Neural cell (in vitro differentiated cells): ENCODE data around the gene CDK15.

Source experiments
- EP300 ChIP-seq: fragments of 450-650 bp; conservative IDR thresholded peaks from 2 replicates; pipeline ENCODE4 v1.6.1; 2014; ENCODE audit warnings: antibody characterized with exemption, mild to moderate bottlenecking, moderate library complexity; ENCODE audit not compliant: poor library complexity, severe bottlenecking
- EZH2 ChIP-seq: fragments of 200-600, 300-800 bp; shearing (Covaris generic), sonication (generic); IDR thresholded peaks from 2 replicates; pipeline ENCODE4 v1.6.1; 2014; ENCODE audit warnings: antibody characterized with exemption, low read length, borderline replicate concordance, mild to moderate bottlenecking; ENCODE audit not compliant: insufficient read depth, poor library complexity, severe bottlenecking
- MXI1 ChIP-seq: fragments of 450-650 bp; conservative IDR thresholded peaks from 2 replicates; pipeline ENCODE4 v1.6.1; 2014; ENCODE audit warnings: antibody characterized with exemption, mild to moderate bottlenecking; ENCODE audit not compliant: poor library complexity, severe bottlenecking
- POLR2AphosphoS5 ChIP-seq: IDR thresholded peaks from 2 replicates; pipeline ENCODE4 v1.6.1; 2012
- RAD21 ChIP-seq: fragments of 450-650 bp; conservative IDR thresholded peaks from 2 replicates; pipeline ENCODE4 v1.6.1; 2014; ENCODE audit warnings: antibody characterized with exemption, mild to moderate bottlenecking, moderate library complexity
- SMC3 ChIP-seq: fragments of 450-650 bp; conservative IDR thresholded peaks from 2 replicates; pipeline ENCODE4 v1.6.1; 2014; ENCODE audit warnings: antibody characterized with exemption, mild to moderate bottlenecking, moderate library complexity; ENCODE audit not compliant: poor library complexity
- TAF1 ChIP-seq: IDR thresholded peaks from 2 replicates; pipeline ENCODE4 v1.6.1; 2012; ENCODE audit warnings: low read depth
- TF ChIP-seq, protein P1 (sequence below): fragments of 450-650 bp; IDR thresholded peaks from 2 replicates; pipeline ENCODE4 v1.5.1; 2014; ENCODE audit warnings: antibody characterized with exemption, mild to moderate bottlenecking, moderate library complexity; ENCODE audit not compliant: poor library complexity, severe bottlenecking
- TF ChIP-seq, protein P2 (sequence below): IDR thresholded peaks from 2 replicates; pipeline ENCODE4 v1.6.1; 2012; ENCODE audit warnings: borderline replicate concordance

DNA sequence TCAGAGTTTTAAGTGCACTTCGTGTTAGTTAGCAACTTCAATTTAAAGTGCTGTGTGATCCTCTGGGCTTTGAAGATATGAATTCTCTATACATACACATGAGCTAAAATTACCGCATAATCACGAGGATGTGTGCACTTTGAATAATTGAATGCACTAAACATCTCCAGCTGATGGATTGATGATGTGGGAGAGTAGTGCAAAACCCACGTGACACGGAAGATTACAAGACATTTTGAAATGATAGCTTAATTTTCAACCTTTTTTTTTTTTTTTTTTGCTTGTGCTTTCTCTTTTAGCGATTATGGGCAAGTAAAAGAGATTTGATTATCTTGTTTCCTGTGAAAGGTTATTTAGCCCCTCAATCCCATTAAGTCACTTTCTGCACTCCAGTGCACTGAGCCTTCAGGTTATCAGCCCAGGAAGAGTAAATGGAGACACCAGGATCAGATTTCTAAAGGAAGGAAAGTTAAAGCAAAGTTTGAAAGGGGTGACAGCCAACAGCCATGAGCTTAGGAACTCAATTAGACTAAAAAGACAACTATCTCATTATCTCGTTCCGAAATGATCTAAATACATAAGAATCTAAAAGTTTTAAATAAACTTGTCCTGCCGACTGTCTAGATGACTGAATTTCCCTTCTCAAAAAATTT lies 81.6 kb downstream of the CDK15 start:
- TF ChIP-seq, protein P1, sequence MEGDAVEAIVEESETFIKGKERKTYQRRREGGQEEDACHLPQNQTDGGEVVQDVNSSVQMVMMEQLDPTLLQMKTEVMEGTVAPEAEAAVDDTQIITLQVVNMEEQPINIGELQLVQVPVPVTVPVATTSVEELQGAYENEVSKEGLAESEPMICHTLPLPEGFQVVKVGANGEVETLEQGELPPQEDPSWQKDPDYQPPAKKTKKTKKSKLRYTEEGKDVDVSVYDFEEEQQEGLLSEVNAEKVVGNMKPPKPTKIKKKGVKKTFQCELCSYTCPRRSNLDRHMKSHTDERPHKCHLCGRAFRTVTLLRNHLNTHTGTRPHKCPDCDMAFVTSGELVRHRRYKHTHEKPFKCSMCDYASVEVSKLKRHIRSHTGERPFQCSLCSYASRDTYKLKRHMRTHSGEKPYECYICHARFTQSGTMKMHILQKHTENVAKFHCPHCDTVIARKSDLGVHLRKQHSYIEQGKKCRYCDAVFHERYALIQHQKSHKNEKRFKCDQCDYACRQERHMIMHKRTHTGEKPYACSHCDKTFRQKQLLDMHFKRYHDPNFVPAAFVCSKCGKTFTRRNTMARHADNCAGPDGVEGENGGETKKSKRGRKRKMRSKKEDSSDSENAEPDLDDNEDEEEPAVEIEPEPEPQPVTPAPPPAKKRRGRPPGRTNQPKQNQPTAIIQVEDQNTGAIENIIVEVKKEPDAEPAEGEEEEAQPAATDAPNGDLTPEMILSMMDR, result no peak
- no peak for TF ChIP-seq TAF1
- TF ChIP-seq EZH2, result no peak
- TF ChIP-seq, protein P2, sequence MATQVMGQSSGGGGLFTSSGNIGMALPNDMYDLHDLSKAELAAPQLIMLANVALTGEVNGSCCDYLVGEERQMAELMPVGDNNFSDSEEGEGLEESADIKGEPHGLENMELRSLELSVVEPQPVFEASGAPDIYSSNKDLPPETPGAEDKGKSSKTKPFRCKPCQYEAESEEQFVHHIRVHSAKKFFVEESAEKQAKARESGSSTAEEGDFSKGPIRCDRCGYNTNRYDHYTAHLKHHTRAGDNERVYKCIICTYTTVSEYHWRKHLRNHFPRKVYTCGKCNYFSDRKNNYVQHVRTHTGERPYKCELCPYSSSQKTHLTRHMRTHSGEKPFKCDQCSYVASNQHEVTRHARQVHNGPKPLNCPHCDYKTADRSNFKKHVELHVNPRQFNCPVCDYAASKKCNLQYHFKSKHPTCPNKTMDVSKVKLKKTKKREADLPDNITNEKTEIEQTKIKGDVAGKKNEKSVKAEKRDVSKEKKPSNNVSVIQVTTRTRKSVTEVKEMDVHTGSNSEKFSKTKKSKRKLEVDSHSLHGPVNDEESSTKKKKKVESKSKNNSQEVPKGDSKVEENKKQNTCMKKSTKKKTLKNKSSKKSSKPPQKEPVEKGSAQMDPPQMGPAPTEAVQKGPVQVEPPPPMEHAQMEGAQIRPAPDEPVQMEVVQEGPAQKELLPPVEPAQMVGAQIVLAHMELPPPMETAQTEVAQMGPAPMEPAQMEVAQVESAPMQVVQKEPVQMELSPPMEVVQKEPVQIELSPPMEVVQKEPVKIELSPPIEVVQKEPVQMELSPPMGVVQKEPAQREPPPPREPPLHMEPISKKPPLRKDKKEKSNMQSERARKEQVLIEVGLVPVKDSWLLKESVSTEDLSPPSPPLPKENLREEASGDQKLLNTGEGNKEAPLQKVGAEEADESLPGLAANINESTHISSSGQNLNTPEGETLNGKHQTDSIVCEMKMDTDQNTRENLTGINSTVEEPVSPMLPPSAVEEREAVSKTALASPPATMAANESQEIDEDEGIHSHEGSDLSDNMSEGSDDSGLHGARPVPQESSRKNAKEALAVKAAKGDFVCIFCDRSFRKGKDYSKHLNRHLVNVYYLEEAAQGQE, result peak; percentile 24
- no peak for TF ChIP-seq RAD21
- TF ChIP-seq POLR2AphosphoS5, result peak; percentile 80
- no peak for TF ChIP-seq MXI1
- TF ChIP-seq SMC3, result no peak
- TF ChIP-seq EP300, result peak; percentile 79
